ENCODE results near the gene MYO16.

Gene MYO16
- 6.3 to 45.6 reads per million in 2 donors for total RNA-seq

- DNase-seq: no peak
Measured at GRCh38 chr13:108629181-108629752, at the start of gene MYO16. TSS of gene MYO16 (plus strand) at chr13:108629611. CDS start at chr13:108629845, 234 bp downstream.

GRCh38 chr13:108586826-108587225, 42.6 kb upstream of the MYO16 start:
- DNase-seq: no peak

DNA sequence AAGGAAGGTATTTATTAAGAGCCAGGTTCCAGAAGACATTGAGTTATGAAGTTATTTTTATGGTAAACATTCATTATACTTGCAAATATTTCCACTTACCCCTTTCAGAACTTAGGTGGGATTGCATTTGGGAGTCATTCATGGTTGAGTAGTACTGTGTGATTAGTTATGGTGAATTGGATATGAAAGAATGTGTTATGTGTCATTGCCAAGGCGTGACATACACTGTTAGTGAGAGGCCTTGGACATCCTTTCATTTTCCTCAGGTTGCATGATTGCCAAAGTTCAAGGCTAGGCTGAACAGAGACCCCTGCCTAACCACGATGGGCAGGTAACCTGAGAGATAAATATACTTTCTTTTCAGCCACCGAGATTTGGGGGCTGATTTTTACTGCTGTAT, 40.9 kb upstream of the MYO16 start:
- DNase-seq: no peak

DNA sequence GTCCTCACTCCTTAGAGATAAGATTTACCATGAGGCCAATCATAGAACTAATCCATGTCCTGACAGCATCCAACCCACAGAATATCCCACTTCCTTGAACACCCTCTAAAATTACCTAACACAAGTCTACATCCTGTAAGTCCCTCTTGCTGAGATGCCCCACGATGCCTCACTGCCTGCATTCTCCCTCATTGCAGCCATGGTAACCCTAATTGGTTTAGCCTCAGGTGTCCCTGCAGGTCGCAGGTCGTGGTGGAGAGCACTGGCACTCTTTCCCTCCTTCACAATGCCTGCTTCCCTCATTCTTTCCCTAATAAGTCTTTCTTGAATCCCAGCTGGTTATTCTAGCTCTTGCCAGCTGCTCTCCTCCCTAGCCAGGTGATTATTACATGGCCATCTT, 35.3 kb upstream of the MYO16 start:
- DNase-seq: no peak

GRCh38 chr13:108595436-108596274, 33.8 kb upstream of the MYO16 start:
- no peak for DNase-seq

DNA sequence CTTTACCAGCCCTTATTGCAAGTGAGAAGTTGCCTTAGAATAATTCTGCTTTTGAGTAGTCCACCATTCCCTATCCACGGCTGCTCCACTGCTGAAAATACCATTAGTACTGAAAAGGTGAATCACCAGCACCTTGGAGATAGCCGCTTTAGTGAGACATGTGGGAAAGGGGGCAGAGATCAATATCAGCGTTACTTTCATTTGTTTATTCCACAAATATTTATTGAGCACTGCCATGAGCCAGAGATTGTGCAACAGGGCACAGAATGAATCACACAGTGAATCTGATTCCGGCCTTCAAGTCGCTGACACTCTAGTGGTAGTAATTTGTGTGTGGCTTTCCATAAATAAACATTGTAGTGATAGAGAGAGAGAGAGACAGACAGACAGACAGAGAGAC, 31.5 kb upstream of the MYO16 start:
- DNase-seq: no peak

DNA sequence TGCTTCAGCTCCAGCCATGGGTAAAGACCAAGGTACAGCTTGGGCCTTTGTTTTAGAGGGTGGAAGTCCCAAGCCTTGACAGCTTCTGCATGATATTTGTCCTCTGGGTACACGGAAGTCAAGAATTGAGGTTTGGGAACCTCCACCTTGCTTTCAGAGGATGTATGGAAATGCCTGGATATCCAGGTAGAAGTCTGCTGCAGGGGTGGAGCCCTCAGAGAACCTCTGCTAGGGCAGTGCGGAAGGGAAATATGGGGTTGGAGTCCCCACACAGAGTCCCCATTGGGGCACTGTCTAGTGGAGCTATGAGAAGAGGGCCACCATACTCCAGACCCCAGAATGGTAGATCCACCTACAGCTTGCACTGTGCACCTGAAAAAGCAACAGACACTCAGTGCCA, 23.0 kb upstream of the MYO16 start:
- DNase-seq: no peak

DNA sequence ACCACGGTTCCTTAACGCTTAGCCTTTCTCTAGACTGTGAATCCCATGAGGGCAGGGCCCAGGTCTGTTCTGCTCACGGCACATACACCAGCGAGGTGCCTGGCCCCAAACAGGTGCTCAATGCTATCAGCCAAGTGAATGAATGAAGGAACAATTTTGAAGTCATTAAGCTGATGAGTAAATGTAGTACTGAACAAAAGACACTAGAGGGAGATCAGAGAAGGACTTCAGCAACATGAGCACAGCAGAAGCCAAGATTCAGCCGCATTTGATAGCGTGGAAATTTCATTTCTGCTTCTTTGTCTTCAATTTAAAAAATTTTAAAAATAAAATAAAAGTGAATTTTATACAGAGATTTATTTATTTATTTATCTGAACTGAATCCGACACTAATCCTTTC, 20.1 kb upstream of the MYO16 start:
- no peak for DNase-seq

DNA sequence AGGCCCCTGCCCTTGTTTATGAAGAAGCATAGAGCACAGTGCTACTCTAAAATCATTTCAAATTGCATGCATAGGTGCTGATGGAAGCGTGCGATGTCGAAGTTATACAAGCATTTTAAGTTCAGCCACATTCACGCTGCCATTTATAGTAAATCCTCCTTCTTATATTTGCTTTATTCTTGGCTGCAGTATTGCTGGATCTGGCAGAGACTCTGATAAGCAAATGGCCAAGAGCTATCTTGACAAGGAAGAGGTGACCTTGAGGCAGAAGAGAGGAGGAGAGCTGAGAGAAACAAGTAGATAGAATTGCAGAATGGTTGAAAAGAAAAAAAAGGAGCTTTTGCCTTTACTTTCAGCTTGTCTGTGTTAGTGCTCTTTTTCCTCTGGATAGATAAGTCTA, 18.9 kb upstream of the MYO16 start:
- no peak for DNase-seq

- DNase-seq: no peak
Measured at GRCh38 chr13:108615241-108615640, 14.2 kb upstream of the MYO16 start.

DNA sequence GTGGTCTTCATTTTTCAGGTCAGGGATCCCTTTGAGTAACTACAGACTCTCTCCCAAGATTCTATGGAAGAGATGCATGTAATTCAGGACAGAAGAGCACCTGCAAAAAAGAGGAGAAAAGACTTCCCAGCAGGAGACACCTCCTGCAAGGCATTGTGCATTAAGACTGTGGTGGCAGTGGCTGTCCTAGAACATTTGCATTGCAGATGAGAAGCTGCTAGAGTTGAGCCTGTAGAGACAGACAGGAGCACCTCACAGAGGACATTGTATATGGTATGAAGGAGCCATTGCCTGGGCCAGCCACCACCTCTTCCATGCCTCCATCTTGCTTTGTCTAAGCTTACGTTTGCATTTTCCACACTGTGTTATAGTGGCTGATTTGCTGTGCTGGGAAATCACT, 11.2 kb upstream of the MYO16 start:
- no peak for DNase-seq

GRCh38 chr13:108621462-108621861, 7.9 kb upstream of the MYO16 start:
- no peak for DNase-seq

GRCh38 chr13:108624108-108624507, 5.3 kb upstream of the MYO16 start:
- no peak for DNase-seq

DNA sequence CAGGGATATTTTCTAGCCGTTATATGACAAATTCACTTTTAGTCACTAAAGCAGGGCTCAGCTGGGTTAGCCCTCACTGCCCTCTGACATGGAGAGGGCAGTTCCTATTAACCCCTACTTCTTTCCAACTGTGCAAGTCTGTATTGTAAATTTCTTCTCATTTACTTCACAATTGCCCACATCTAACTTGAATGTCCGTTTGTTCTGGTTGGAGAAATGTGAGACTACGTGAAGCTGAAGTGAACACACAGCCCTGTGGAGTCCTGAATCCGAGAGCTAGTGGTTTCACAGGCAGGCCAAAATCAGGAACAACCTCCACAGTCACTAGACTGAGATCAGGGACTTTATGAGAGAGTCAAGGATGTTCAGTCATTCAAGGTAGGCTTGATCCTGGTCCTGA, 4.4 kb upstream of the MYO16 start:
- DNase-seq: no peak

GRCh38 chr13:108629988-108630387, 577 bp downstream of the MYO16 start:
- no peak for DNase-seq

- no peak for DNase-seq
Measured at GRCh38 chr13:108632649-108633167, 3.3 kb downstream of the MYO16 start.

- no peak for DNase-seq
Measured at GRCh38 chr13:108638901-108639300, 9.5 kb downstream of the MYO16 start.

GRCh38 chr13:108643646-108644353, 14.4 kb downstream of the MYO16 start:
- no peak for DNase-seq

GRCh38 chr13:108645376-108645775, 16.0 kb downstream of the MYO16 start:
- no peak for DNase-seq

DNA sequence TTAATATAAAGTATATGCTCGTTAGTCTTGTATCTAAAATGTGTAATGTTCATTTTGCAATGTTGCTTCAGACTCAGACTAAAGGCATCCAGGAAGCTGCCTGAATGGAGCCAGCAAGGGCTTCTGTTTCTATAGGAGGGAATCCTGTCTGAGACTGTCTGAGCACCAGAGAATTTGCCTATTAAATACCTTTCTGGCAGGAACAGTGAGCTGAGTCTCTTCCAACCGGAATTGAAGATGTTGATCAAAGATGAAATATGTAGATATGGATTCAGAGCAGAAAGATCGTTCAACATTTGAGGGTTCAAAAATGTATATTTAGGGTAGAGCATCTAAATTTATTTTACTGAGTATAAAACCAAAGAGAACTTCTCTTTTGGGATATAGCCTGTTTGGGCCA, 20.9 kb downstream of the MYO16 start:
- DNase-seq: no peak

DNA sequence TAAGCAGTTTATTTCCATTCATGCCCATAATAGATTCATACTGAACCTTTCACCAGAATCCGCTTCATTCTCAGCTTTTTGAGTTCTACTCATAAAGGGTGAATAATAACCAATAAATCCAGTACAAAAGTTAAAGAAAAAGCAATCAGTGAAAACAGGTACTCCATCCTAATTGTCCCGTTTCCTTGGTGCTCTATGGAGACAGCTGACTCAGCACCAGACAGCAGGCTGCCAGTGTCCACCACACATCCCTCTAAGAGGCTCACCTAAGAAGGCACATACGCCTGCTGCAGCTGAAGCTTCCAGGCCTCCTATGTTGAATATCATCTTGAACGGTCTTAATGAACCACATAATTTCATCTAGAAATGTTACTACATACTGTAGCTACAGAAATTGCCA, 27.3 kb downstream of the MYO16 start:
- DNase-seq: no peak

- no peak for DNase-seq
Measured at GRCh38 chr13:108657519-108657918, 28.1 kb downstream of the MYO16 start.

GRCh38 chr13:108662528-108662927, 33.1 kb downstream of the MYO16 start:
- no peak for DNase-seq

- DNase-seq: no peak
Measured at GRCh38 chr13:108663710-108664109, 34.3 kb downstream of the MYO16 start.

All from T-helper 9 cell (primary cell).